GDM1 (cell line): ENCODE data around the gene PLXNA4.
"Not testable (repeated sequence)": the region's sequence is repeated elsewhere in the genome, so short reads cannot be mapped to it uniquely, and the experiment has no call there.

Experiments
- DNase-seq: peaks from one replicate; lab custom pipeline; 2025; lab: John Stamatoyannopoulos, UW

Gene PLXNA4

DNA sequence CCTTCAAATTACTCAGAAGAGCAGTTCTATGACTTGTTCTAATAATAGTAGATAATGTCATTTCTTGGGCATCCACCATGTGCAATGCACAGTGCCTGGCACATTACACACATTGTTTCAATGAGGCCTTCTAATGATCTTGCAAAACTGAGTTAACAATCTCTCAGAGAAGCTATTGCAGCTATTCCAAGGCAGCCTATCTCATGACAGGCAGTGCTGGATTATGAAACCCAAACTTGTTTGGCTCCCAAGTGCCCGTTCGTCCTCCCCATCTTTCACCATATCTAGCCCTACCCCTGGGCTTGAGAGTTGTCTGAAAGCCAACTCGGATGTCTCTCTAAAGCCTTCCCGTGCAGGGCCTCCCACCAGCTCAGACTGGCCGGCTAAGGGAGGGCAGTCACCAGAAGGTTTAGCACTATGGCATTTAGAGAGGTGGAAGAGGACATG lies 405.1 kb downstream of the PLXNA4 start:
- no peak for DNase-seq

DNA sequence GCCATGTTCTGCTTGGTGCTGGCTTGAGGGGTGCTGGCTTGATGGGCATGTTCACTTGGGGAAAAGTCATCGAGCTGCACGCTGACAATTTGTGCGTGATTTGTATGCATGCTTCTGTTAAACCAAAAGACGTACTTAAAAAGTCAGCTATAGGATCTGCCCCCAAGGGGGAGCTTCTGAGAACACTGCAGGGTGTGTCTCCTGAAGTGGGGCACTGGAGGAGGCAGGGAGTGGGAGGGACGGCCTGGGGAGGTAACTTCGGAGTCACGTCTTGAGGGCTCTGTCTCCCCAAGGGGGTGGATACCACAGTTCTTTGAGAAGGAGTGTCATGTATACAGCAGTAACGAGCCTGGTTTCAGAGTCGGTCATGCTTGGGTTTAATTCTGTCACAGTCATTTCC lies 406.5 kb downstream of the PLXNA4 start:
- no peak for DNase-seq

DNA sequence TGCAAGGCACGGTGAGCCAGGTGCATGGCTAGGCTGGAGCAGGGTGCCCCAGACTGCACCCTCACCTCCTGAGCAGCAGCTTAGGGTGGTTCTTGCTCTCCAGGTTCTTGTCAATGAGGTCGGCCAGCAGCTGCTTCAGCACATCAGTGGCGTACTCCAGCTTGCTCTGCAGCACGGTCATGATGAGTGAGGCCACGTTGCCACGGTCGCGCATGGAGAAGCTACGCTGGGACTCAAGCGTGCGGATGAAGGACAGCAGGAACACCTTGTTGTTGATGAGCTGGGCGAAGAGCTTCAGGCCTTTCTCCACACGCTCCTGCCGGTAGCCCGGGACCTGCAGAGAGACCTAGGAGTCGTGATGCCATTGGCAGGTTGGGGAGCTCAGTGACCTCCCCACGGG lies 408.0 kb downstream of the PLXNA4 start:
- DNase-seq = no peak

DNA sequence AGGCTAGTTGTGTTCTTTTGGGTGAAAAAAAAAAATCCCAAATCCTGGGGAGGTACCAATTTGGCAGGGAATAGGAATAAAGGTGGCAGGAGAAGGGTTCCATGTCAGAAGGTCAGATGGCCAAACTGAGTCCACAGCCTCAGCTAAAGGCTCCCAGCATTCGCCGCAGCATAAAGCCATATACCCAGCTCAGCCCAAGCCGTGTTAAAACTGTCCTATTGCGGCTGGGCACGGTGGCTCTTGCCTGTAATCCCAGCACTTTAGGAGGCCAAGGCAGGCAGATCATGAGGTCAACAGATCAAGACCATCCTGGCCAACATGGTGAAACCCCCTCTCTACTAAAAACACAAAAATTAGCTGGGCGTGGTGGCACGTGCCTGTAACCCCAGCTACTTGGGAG lies 410.6 kb downstream of the PLXNA4 start:
- not testable (repeated sequence) for DNase-seq

DNA sequence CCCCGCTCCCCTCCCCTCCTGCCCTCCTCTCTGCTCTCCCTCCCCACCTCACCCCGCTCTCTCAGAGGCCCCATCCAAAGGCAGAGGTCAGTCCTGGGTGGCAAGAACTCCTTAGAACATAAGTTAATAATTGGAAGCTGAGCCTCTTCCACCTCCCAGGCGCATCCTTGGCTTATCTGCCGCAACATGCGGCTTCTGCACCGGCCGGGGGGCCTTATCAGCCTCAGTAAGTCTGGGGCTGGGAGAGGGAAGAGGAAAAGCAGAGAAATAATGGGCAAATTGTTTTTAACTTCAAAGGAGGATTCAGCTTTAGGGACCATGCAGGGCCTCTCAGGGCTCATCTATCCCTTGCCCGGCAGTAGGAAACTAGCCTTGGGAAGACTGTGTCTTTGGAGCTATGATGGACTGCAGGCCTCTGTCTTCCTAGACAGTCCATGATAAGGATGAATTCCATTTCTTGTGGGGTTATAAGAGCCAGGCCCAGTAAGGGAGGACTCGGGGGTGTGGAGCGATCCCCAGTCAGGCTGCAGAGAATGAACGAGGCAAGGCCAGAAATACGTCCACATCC lies 411.6 kb downstream of the PLXNA4 start:
- no peak for DNase-seq

DNA sequence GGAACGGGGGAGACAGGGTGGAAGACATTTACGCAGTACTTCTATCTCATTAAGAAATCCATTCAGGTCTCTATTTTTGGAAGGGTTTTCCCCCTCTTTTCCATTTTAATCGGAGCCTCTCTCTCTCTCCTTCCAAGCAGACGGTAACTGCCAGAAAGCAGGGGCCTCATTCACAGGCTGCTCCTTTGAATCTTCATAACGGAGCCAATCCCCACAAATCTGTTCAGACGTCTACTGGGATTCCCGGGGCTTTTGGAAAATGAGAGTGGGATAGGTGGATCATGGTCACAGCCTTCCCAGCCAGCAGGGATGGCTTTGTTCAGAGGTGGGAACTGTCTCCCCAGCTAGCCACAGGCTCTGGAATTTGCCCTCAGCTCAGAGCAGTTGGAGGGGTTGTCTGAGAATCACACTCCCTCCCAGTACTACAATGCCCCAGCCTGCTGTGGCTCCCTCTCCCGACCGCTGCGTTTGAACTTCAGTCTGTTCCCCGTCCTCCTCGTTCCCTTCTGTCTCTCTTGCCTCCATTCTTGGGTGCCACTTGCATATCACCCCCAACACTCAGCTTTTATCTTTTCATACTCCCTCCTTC lies 413.6 kb downstream of the PLXNA4 start:
- DNase-seq = no peak

DNA sequence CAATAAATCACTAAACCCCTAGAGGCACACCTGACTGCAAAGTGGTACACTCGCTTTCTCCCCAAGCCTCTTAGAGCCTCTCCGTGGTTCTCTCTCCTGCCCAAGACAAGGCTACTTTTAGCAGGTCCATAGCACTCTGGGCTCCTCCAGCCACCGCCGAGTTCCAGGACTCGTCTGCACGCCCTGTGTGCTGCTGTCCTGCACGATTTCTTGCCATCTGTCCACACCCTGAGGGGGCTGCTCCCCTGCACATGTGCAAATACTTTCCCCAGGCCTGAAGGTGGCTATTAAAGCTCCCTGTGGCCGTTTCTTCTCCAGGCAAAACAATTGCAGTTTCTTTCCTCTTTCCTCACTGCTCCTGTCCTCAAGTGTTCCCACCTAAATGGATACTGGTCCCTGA lies 414.3 kb downstream of the PLXNA4 start:
- DNase-seq = no peak

DNA sequence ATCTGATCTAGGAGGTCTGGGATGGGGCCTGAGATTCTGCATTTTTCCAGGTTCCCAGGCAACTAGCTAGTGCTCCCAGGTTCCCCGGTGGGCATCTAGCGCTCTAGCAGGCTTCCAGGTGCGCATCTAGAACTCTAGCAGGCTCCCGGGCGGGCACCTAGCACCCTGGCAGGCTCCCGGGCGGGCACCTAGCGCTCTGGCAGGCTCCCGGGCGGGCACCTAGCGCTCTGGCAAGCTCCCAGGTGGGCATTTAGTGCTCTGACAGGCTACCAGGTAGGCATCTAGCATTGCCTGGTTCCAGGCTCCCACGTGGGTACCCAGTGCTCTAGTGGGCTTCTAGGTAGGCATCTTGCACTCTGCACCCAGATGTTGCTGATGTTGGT lies 414.7 kb downstream of the PLXNA4 start:
- no peak for DNase-seq

DNA sequence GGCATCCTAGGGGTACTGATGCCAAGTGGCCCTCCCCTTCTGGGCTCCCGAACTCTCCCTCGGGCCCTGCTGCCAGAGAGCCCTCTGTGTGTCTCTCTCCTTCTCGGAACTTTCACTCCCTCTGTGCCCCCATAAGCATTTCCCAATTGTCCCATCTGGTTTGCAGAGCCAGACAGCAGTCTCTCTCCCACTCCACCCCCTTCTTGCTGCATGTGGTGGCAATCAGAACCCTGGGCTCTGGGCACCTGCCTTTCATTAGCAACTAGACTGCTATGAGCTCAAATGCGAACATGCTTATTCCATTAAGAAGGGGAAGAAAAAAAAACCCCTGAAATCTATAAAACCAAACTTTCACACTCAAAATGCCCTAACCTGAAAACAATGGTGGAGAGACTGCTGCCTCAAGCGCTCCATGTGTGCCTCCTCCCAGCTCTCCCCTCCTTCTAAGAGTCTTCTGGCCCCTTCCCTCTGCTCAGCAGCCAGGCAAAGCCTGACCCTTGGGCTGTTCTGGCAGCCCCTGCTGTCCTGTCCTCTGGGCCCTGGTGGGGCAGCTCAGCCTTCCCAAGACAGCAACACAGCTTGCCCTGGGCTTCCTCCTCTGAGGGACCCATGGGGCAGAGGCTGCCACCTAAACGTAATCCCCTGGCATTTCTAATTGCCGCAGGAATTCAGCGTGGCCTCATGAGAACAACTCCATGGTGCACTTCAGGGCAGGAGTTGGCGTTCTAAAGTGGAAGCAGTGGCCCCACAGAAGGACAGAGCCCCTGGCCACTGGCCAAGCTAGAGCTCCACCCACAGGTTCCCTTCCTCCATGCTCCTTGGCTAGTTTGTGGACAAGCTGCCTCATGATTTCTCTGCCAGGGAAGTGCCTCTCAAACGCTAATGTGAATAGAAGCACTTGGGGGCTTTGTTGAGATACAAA lies 415.4 kb downstream of the PLXNA4 start:
- no peak for DNase-seq

DNA sequence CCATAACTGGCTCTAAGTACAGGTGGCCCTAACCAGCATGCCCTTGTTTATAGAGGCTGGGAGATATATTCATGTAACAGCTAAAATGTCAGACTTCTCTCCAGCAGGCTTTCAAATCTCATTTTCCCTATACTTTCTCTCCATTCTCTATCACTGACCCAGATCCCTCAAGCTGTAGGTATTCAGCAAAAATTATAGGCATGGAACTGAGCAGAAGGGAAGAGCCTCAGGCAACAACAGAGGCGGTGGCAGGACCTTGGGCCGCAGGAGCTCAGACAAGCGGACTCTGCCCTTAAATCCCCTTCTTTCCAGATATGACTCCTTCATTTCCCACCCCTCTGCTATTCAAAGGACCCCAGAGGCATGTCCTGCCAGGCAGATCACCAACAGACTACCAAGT lies 417.4 kb downstream of the PLXNA4 start:
- no peak for DNase-seq

DNA sequence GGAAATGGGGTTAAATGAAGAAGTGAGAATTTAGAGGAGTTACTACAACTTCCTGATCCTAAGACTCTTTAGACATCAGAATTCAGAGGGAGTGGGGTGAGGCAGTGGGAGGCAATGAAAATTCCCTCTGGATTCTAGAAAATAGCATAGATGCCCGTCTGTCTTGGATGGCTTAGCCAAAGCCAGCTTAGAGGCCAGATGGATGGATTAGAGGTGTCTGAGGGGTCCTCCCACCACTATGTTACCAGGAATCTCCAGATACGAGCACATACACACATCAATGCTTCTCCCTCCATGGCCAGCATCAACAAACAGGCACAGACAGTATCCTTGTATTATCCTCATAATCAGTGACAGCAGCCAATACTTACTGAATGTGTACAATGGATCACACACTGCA lies 418.1 kb downstream of the PLXNA4 start:
- no peak for DNase-seq

DNA sequence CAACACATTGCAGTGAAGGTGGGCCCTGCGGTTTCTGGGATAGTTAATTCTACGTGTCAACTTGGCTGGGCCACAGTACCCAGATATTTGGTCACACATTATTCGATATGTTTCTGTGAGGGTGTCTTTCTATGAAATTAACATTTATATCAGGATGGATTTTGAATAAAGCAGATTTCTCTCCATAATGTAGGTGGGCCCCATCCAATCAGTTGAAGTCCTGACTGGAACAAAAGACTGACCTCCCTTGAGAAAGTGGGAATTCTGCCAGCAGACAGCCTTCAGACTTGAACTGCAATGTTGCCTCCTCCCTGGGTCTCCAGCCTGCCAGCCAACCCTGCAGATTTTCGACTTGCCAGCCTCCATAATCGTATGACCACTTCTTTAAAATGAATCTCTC lies 420.6 kb downstream of the PLXNA4 start:
- no peak for DNase-seq

DNA sequence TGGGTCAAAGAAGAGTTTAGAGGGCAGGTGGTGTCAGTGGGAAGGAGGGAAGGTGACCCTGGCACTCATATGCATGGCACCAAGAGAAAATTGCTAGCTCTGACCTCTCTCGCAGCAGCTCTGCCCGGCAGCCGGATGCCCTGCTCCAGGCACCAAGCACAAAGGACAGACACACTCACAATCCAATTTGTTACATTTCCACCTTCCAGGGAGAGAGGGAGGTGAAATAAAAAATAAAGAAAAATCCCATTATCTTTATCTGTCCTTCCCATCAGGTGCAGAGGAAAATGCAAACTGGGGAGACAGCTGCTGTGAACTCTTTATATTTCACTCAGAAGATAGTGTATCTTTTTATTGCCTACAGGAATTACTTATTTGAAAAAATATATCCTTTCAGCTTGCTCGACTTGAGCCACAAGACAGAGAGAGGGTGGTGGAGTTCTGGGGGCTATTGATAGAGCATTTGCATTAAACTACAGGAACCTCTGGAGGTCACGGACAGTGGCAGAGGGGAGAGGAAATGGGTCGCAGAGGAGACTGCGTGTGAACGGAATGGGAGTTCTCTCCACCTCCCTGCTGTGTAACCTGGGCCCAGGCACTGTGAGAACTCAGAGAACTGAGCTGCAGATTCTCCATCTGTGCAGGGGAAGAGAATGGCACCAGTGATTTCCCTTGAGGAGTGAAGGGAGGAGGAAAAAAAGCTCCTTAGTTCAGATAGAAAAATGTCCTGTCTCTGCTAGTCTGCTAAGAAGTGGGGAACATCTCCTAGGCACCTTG lies 421.4 kb downstream of the PLXNA4 start:
- DNase-seq = no peak

DNA sequence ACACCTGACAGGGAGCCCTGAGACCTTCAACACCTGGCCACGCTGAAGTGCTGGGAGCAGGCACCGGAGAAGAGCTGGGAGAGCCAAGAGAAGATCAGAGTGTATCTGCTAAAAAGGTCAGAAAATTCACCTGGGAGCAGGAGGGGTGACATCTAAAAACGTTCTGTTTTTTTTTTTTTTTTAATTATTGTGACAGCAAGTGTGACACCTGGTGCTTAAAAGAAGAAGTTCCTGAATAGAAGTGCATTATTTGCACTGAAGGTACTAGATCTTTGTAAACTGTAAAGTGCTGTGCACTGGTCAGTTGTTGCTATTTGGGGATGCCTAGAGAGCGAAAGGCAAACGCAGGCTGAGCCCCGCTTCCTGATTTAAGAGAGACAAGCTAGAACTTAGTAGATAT lies 422.0 kb downstream of the PLXNA4 start:
- DNase-seq = no peak

DNA sequence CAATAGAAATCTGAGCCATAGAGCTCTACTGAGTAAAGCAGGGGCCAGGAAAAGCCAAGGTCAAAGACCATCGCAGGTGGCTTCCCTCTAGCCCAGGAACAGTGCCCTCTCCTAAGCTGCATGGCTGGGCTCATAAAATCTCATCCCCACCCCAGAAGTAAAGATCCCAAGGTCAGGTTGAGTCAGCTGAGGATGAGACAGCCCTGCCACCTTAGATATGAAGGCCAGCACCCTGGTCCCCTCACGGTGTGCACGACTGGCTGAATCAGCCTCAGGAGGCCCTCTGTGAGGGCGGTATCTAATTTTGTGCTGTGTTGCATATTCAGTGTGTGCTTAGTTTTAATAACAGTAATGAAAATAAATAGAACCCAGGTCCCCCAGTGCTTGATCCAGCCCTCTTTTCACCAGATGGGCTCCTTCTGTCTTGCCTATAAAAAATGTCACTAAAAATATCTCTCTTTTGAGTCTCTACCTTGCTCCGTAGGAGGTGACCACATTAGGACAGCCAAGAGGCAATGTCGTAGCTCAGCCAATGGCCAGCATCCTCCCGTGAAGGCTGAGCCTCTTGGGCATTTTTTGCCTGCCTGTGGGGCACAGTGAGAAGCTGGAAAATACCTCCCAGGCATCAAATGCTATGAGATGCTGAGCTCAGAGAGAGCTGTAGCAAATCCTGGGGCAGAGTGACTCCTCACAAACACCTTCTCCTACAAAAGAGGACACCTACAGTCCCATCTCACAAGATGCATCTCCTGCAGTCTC lies 424.0 kb downstream of the PLXNA4 start:
- no peak for DNase-seq

DNA sequence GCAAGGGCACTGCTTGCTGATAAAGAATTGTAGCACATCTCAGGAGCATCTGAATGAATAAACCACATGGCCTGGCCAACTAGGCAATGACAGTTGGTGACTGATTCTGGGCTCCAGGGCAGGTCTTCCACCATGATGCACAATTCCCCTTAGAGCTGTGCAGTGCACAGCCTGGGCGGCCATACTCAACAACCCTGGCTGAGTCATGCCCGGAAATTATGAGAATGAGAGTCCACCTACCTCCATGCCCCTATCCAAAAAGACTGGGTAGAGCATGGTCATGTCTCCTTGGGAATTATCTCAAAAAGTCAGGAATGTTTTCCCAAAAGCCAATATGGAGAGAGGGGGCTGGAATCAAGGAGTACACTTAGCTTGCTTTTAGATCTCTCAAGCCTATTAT lies 425.6 kb downstream of the PLXNA4 start:
- no peak for DNase-seq

DNA sequence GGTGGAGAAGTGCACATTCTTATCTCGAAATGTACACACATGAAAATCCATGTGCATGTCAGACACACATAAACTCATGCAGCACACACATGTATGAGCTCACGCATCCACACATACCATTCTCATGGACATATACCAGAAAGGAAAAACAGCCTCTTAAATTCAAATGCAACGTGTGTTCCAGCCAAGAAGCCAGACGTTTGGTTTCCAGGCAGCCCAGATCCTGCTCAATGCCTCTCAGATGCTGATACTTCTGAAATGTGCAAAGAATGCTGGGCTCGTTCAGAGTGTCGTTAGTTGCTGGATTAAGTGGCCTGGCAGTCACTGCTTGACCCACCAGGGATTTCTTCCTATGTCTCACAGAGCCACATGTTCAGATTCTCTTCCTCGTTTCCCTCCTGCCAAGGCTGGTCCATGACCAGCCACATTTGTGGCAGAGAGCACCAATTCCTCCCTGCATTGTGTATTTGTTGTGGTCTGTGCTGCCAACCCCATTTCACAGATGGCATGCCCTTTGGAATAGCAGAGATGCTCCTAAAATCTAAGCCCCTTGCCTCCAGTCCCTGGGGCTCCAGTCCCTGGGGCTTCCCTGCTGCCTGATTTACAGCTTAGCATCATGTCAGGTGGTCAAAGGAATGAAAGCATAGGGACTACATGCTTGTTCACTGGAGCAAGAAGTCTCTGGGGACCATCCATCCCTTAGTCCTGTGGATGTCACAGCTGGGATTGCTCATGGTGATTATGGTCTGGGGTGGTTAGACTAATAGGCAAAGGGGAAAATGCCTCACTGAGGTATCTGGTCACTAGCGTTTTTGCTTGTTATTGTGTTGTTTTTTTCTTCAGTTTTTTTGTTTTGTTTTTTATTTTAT lies 426.6 kb downstream of the PLXNA4 start:
- DNase-seq = no peak

DNA sequence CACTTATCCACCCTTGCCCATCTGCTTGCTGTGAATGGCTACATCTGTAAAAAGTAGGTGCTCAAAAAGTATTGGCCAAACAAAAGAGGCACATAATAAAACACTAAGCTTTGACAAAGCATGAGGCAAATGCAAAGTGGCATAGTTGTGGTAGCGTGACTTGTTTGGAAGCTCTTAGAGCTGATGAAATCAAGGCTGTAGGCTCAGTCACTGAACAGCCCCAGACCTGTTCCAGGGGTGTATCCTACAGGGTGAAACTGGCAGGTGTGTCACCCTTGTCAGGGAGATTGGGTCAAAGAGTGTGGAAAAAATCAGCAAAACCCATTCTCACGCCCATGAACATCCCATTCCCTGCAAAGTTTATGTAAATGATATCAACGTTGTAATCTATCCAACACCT lies 427.4 kb downstream of the PLXNA4 start:
- DNase-seq = no peak

DNA sequence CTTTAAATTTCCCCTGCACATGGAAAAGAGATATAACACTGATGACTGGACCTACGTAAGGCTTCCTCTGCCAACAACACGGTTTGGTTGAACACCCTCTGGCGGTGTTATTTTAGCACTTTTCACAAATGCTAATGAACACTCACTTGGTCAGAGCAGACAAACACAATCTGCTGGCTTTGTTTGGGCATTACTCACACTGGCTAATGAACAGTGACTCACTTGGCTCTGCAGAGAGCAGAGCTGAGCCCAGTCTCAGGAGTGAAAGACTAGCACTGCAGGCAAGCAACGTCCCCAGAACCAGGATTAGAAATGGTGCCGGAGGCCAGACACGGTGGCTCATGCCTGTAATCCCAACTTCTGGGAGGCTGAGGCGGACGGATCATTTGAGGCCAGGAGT lies 430.8 kb downstream of the PLXNA4 start:
- no peak for DNase-seq

DNA sequence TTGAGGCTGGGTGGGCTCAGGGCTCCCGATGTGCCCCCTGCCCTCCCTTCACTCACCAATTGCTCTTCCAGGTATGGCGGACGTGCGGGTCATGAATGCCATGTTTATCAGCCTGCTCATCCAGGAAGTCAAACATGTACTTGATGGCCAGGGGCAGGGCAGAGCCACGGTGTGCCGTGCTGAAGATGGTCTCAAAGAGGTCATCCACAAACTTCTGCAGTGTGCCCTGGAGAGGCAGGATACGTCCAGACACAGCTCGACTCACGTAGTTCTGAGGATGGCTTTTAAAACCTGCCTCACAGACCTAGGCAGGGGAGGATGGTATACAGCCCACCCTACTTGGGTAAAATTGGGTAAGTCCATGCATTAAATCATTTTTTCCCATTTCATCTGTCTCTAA lies 431.2 kb downstream of the PLXNA4 start:
- no peak for DNase-seq

DNA sequence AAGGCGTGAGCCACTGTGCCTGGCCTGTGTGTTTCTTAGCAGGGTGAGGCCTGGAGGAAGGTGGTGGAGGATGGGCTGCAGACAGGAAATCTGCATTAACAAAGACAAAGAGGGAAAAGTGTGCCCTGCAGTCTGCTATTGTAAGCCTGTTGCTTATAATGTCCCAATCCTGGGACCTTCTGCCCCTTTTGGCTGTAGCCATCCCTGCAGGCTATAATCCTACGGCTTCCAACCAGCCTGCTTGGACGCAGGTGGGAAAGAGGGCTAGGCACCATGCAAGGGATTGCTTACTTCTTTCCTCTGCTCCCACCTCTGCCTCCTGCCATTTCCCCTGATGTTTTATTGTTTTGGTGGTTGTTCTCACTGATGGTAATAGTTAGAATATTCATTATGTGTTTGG lies 434.3 kb downstream of the PLXNA4 start:
- no peak for DNase-seq
